NB4 (cell line): ENCODE measurements around the gene SLC1A4.

ENCODE experiments used
- DNase-seq: peaks from one replicate; pipeline ENCODE4 v3.0.0; 2010; ENCODE audit warnings: low read depth
- H3K4me3 ChIP-seq: one replicate; pipeline ENCODE4 v1.5.1; 2011; ENCODE audit warnings: mild to moderate bottlenecking, low read depth, low read length, moderate library complexity
- CTCF ChIP-seq: IDR thresholded peaks from one replicate; pipeline ENCODE4 v1.5.1; 2012; ENCODE audit warnings: low read depth, low read length
- MAX ChIP-seq: IDR thresholded peaks from 2 replicates; pipeline ENCODE4 v1.6.1; 2011; ENCODE audit warnings: low read depth, low read length
- MYC ChIP-seq: IDR thresholded peaks from 2 replicates; pipeline ENCODE4 v1.6.1; 2011; ENCODE audit warnings: low read depth, low read length
- POLR2A ChIP-seq: IDR thresholded peaks from 2 replicates; pipeline ENCODE4 v1.6.1; 2011; ENCODE audit warnings: mild to moderate bottlenecking; ENCODE audit not compliant: insufficient read length; ENCODE audit errors: extremely low read depth

Gene SLC1A4

GRCh38 chr2:64979744-64980143, 9.5 kb upstream of the SLC1A4 start:
- no peak for DNase-seq
- no peak overlapping the region for H3K4me3 ChIP-seq
- TF ChIP-seq MAX = no peak
- TF ChIP-seq CTCF = no peak
- no peak for TF ChIP-seq POLR2A
- no peak for TF ChIP-seq MYC

GRCh38 chr2:64980183-64980582, 9.0 kb upstream of the SLC1A4 start:
- no peak overlapping the region for H3K4me3 ChIP-seq
- DNase-seq = peak; percentile 28
- TF ChIP-seq MAX (no peak), POLR2A (no peak), MYC (no peak), CTCF (no peak)

- DNase-seq = no peak
- no peak overlapping the region for H3K4me3 ChIP-seq
Measured at GRCh38 chr2:64982311-64982857, 6.8 kb upstream of the SLC1A4 start.

GRCh38 chr2:64982932-64983331, 6.3 kb upstream of the SLC1A4 start:
- TF ChIP-seq CTCF (no peak), MAX (no peak), POLR2A (no peak), MYC (no peak)
- DNase-seq = no peak
- H3K4me3 ChIP-seq = no peak overlapping the region

More at GRCh38 chr2:64982311-64982857, 6.8 kb upstream of the SLC1A4 start:
- TF ChIP-seq POLR2A (no peak), MAX (no peak), MYC (no peak), CTCF (no peak)

GRCh38 chr2:64985447-64985846, 3.8 kb upstream of the SLC1A4 start:
- no peak for DNase-seq
- TF ChIP-seq CTCF = no peak
- TF ChIP-seq POLR2A = no peak
- TF ChIP-seq MYC = no peak
- TF ChIP-seq MAX = no peak
- no peak overlapping the region for H3K4me3 ChIP-seq
